ENCODE data around the gene RFX8. TPM values are rescaled to one million over a fixed set of nuclear protein-coding genes. Genes with fewer than 3 reads are reported as not detected.

Gene RFX8
- total and polyA plus RNA-seq, 2 donors (not counting 3 experiments of a cell fraction or from before 2014, with no cell fraction given), result 0.21 to 1.00 TPM

DNA sequence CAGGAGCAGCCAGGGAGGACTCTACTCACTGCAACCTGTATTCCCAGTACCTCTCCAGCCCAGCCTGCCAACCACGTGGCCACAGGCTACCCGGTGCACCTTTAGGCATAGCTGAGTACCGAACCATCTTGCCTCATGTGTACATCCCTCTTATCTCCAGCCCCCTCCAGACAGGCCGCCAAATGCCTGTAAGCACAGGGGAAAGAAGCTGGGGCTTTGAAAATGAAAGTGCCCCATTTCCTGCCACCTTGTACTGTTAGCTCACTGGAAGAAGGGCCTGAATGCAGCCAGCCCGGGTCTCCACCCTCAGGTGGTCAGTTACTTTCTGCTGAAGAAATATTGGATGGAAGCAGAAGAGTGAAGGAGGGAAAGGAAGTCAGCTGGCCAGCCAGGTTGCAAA lies 27.2 kb upstream of the RFX8 start:
- DNase-seq (ENCODE audit: low read depth, low spot score) (no peak), FAIRE-seq (no peak)
- intact Hi-C loops (cut with micrococcal nuclease) (no loop called here), dilution Hi-C loops (cut with MboI; ENCODE audit: extremely low pct_ligation_motif_present, low sequenced_read_pairs) (no loop called here)
- Histone ChIP-seq H3K4me1 (ENCODE audit: control insufficient read depth, extremely low read depth, insufficient read depth, low read length) (peaks cover 7% of the 10 kb centered on the region), H2AFZ (ENCODE audit: low read depth, low read length) (no peak overlapping the region), H3K4me2 (ENCODE audit: insufficient read depth, low read length) (no peak overlapping the region), H3K9me1 (replicated peaks; ENCODE audit: control insufficient read depth, extremely low read depth, insufficient read depth, low read length) (no peaks in the 10 kb centered on the region), H3K27ac (ENCODE audit: insufficient read depth, low read depth, low read length) (no peak overlapping the region), H3K4me3 (replicated peaks in 1 of 3; ENCODE audit: insufficient read depth in 1 of 3, low read depth in 1 of 3, low read length in 3 of 3) (no peak overlapping the region), H3K36me3 (ENCODE audit: control insufficient read depth in 2 of 2, extremely low read depth in 1 of 2, insufficient read depth in 2 of 2, low read length in 2 of 2) (no peaks in the 10 kb centered on the region), H3K79me2 (ENCODE audit: control insufficient read depth, insufficient read depth, low read length) (no peaks in the 10 kb centered on the region), H3K9ac (replicated peaks; ENCODE audit: extremely low read depth, insufficient read depth, low read length) (no peak overlapping the region), H3K9me3 (replicated peaks; ENCODE audit: control insufficient read depth, insufficient read depth, low read length) (no peaks in the 10 kb centered on the region), H4K20me1 (replicated peaks; ENCODE audit: control insufficient read depth, extremely low read depth, insufficient read depth, low read length) (no peaks in the 10 kb centered on the region), H3K27me3 (ENCODE audit: control insufficient read depth in 2 of 2, insufficient read depth in 2 of 2, low read length in 2 of 2) (no peaks in the 10 kb centered on the region)
- ChIA-PET POLR2A (no interaction called here), CTCF (interaction anchor here (0.9 to 1.2 kb wide), 5 partner anchors 8 to 160 kb away, joined by 3 to 4 read pairs (median 3); no protein-coding TSS in a partner anchor)
- no TSS peak for BruUV-seq (replicated peaks)
- TF ChIP-seq EZH2 (IDR thresholded peaks at IDR 0.05; ENCODE audit: borderline replicate concordance, low read depth, low read length, severe bottlenecking) (no peak), FOS (IDR thresholded peaks at IDR 0.05; ENCODE audit: borderline replicate concordance, insufficient read depth, low read length) (no peak), GATA2 (IDR thresholded peaks at IDR 0.05; ENCODE audit: insufficient read depth, insufficient read length, low read depth, low read length) (no peak), MYC (IDR thresholded peaks at IDR 0.05; ENCODE audit: low read depth, low read length) (no peak), POLR2A (IDR thresholded peaks at IDR 0.05; ENCODE audit: low read depth, low read length) (no peak)
- TF ChIP-seq, protein P1, sequence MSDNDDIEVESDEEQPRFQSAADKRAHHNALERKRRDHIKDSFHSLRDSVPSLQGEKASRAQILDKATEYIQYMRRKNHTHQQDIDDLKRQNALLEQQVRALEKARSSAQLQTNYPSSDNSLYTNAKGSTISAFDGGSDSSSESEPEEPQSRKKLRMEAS (IDR thresholded peaks at IDR 0.05; ENCODE audit: insufficient read depth, insufficient read length), result no peak

DNA sequence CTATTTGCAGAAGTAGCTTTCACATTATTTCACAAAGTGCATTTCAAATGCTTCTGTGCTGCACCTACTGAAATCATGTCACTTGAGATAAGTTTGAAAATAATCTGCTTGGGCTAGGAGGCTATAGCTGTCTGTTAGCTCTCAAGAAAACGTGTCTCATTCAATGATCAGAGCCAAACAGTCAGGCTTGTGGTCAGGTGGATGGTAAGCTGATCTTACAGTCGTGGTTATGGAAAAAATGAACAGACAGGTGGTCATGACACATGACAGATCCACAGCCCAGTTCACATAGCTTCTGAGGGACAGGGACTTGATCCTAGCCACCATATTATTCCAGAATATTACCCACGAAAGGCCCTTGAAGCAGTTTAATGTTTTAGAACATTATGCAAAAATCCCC lies 26.5 kb upstream of the RFX8 start:
- BruUV-seq (replicated peaks), result no TSS peak
- no peaks in the 10 kb centered on the region for H3K9me3 ChIP-seq (replicated peaks; ENCODE audit: control insufficient read depth, insufficient read depth, low read length)
- H3K9ac ChIP-seq (replicated peaks; ENCODE audit: extremely low read depth, insufficient read depth, low read length), result no peak overlapping the region
- CTCF ChIA-PET, result interaction anchor here (0.9 to 1.2 kb wide), 3 partner anchors 9 to 55 kb away, joined by 3 to 4 read pairs (median 3); no protein-coding TSS in a partner anchor
- no peak for DNase-seq (ENCODE audit: low read depth, low spot score)
- H3K36me3 ChIP-seq (ENCODE audit: control insufficient read depth in 2 of 2, extremely low read depth in 1 of 2, insufficient read depth in 2 of 2, low read length in 2 of 2), result no peaks in the 10 kb centered on the region
- no peak overlapping the region for H3K4me3 ChIP-seq (replicated peaks in 1 of 3; ENCODE audit: insufficient read depth in 1 of 3, low read depth in 1 of 3, low read length in 3 of 3)
- POLR2A ChIA-PET, result no interaction called here
- H4K20me1 ChIP-seq (replicated peaks; ENCODE audit: control insufficient read depth, extremely low read depth, insufficient read depth, low read length), result no peaks in the 10 kb centered on the region
- no peaks in the 10 kb centered on the region for H3K9me1 ChIP-seq (replicated peaks; ENCODE audit: control insufficient read depth, extremely low read depth, insufficient read depth, low read length)
- dilution Hi-C loops (cut with MboI; ENCODE audit: extremely low pct_ligation_motif_present, low sequenced_read_pairs) (no loop called here), intact Hi-C loops (cut with micrococcal nuclease) (loop anchor here (2.0 kb wide), 1 partner anchor 13 kb away; no protein-coding TSS in a partner anchor)
- H3K4me1 ChIP-seq (ENCODE audit: control insufficient read depth, extremely low read depth, insufficient read depth, low read length), result peaks cover 7% of the 10 kb centered on the region
- H3K79me2 ChIP-seq (ENCODE audit: control insufficient read depth, insufficient read depth, low read length), result no peaks in the 10 kb centered on the region
- FAIRE-seq, result no peak
- TF ChIP-seq POLR2AphosphoS5 (IDR thresholded peaks at IDR 0.05; ENCODE audit: insufficient read depth, low read depth, low read length), result no peak
- no peak for TF ChIP-seq GATA2 (IDR thresholded peaks at IDR 0.05; ENCODE audit: insufficient read depth, insufficient read length, low read depth, low read length)
- no peak for TF ChIP-seq EZH2 (IDR thresholded peaks at IDR 0.05; ENCODE audit: borderline replicate concordance, low read depth, low read length, severe bottlenecking)
- TF ChIP-seq, protein P1 (IDR thresholded peaks at IDR 0.05; ENCODE audit: insufficient read depth, insufficient read length), result no peak
- TF ChIP-seq MYC (IDR thresholded peaks at IDR 0.05; ENCODE audit: low read depth, low read length), result no peak
- TF ChIP-seq, protein P2, sequence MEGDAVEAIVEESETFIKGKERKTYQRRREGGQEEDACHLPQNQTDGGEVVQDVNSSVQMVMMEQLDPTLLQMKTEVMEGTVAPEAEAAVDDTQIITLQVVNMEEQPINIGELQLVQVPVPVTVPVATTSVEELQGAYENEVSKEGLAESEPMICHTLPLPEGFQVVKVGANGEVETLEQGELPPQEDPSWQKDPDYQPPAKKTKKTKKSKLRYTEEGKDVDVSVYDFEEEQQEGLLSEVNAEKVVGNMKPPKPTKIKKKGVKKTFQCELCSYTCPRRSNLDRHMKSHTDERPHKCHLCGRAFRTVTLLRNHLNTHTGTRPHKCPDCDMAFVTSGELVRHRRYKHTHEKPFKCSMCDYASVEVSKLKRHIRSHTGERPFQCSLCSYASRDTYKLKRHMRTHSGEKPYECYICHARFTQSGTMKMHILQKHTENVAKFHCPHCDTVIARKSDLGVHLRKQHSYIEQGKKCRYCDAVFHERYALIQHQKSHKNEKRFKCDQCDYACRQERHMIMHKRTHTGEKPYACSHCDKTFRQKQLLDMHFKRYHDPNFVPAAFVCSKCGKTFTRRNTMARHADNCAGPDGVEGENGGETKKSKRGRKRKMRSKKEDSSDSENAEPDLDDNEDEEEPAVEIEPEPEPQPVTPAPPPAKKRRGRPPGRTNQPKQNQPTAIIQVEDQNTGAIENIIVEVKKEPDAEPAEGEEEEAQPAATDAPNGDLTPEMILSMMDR (IDR thresholded peaks at IDR 0.05; ENCODE audit: extremely low read depth in 1 of 2, insufficient read depth in 1 of 2, low read depth in 1 of 2, low read length in 2 of 2), result no peak
- no peak for TF ChIP-seq JUN (IDR thresholded peaks at IDR 0.05; ENCODE audit: borderline replicate concordance, insufficient read depth, insufficient read length, low read depth)
- TF ChIP-seq FOS (IDR thresholded peaks at IDR 0.05; ENCODE audit: borderline replicate concordance, insufficient read depth, low read length), result no peak
- no peak for TF ChIP-seq POLR2A (IDR thresholded peaks at IDR 0.05; ENCODE audit: low read depth, low read length)
- H3K4me2 ChIP-seq (ENCODE audit: insufficient read depth, low read length), result no peak overlapping the region
- no peak overlapping the region for H3K27ac ChIP-seq (ENCODE audit: insufficient read depth, low read depth, low read length)
- no peak overlapping the region for H2AFZ ChIP-seq (ENCODE audit: low read depth, low read length)
- H3K27me3 ChIP-seq (ENCODE audit: control insufficient read depth in 2 of 2, insufficient read depth in 2 of 2, low read length in 2 of 2), result no peaks in the 10 kb centered on the region

All from endothelial cell of umbilical vein (primary cell).